ENCODE data around the gene PHAX. TPM values are rescaled to one million over a fixed set of nuclear protein-coding genes. Genes with fewer than 3 reads are reported as not detected.

Gene PHAX
- total and polyA plus RNA-seq, 2 donors from 2014 or later: 23.7 to 33.3 TPM

GRCh38 chr5:126561908-126562307 lies 38.8 kb upstream of the PHAX start:
- H3K9me3 ChIP-seq (ENCODE audit: control insufficient read depth in 2 of 3, insufficient read depth in 1 of 3, low read length in 3 of 3): no peaks in the 10 kb centered on the region
- H3K27me3 ChIP-seq (ENCODE audit: control insufficient read depth, insufficient read depth, low read length): no peaks in the 10 kb centered on the region
- no peak for TF ChIP-seq CTCF (IDR thresholded peaks at IDR 0.05; ENCODE audit: borderline replicate concordance, extremely low read depth, insufficient read depth)
- intact Hi-C loops (cut with DNase I): no loop called here
- FAIRE-seq (no peak), DNase-seq (no peak)
- H3K4me3 ChIP-seq (ENCODE audit: low read length in 3 of 3): no peak overlapping the region
- H3K36me3 ChIP-seq (ENCODE audit: control insufficient read depth in 2 of 3, insufficient read depth in 3 of 3, low read length in 3 of 3): peaks cover 10 to 20% (median 11%) of the 10 kb centered on the region in 3 donors
- no peak overlapping the region for H3K9ac ChIP-seq (ENCODE audit: low read length in 3 of 3)
- H3K4me1 ChIP-seq (ENCODE audit: control insufficient read depth in 2 of 3, insufficient read depth in 2 of 3, low read depth in 1 of 3, low read length in 3 of 3): peaks cover 0 to 2% (median 0%) of the 10 kb centered on the region in 3 donors
- no peak overlapping the region for H3K27ac ChIP-seq (ENCODE audit: low read depth in 2 of 2, low read length in 2 of 2)

GRCh38 chr5:126562823-126563222 lies 37.9 kb upstream of the PHAX start:
- Histone ChIP-seq H3K9me3 (ENCODE audit: control insufficient read depth in 2 of 3, insufficient read depth in 1 of 3, low read length in 3 of 3) (no peaks in the 10 kb centered on the region), H3K27ac (ENCODE audit: low read depth in 2 of 2, low read length in 2 of 2) (no peak overlapping the region), H3K9ac (ENCODE audit: low read length in 3 of 3) (no peak overlapping the region), H3K4me1 (ENCODE audit: control insufficient read depth in 2 of 3, insufficient read depth in 2 of 3, low read depth in 1 of 3, low read length in 3 of 3) (peaks cover 0 to 2% (median 0%) of the 10 kb centered on the region in 3 donors), H3K36me3 (ENCODE audit: control insufficient read depth in 2 of 3, insufficient read depth in 3 of 3, low read length in 3 of 3) (peaks cover 10 to 20% (median 11%) of the 10 kb centered on the region in 3 donors), H3K4me3 (ENCODE audit: low read length in 3 of 3) (no peak overlapping the region), H3K27me3 (ENCODE audit: control insufficient read depth, insufficient read depth, low read length) (no peaks in the 10 kb centered on the region)
- no peak for FAIRE-seq
- no peak for DNase-seq
- TF ChIP-seq CTCF (IDR thresholded peaks at IDR 0.05; ENCODE audit: borderline replicate concordance, extremely low read depth, insufficient read depth): no peak
- intact Hi-C loops (cut with DNase I): no loop called here

- Histone ChIP-seq H3K9me3 (ENCODE audit: control insufficient read depth in 2 of 3, insufficient read depth in 1 of 3, low read length in 3 of 3) (no peaks in the 10 kb centered on the region), H3K27ac (ENCODE audit: low read depth in 2 of 2, low read length in 2 of 2) (no peak overlapping the region), H3K27me3 (ENCODE audit: control insufficient read depth, insufficient read depth, low read length) (no peaks in the 10 kb centered on the region), H3K36me3 (ENCODE audit: control insufficient read depth in 2 of 3, insufficient read depth in 3 of 3, low read length in 3 of 3) (peaks cover 11 to 35% (median 18%) of the 10 kb centered on the region in 3 donors), H3K9ac (ENCODE audit: low read length in 3 of 3) (no peak overlapping the region), H3K4me3 (ENCODE audit: low read length in 3 of 3) (no peak overlapping the region), H3K4me1 (ENCODE audit: control insufficient read depth in 2 of 3, insufficient read depth in 2 of 3, low read depth in 1 of 3, low read length in 3 of 3) (peaks cover 0 to 2% (median 0%) of the 10 kb centered on the region in 3 donors)
- DNase-seq: no peak
- TF ChIP-seq CTCF (IDR thresholded peaks at IDR 0.05; ENCODE audit: borderline replicate concordance, extremely low read depth, insufficient read depth): no peak
- intact Hi-C loops (cut with DNase I): no loop called here
- no peak for FAIRE-seq
Measured at GRCh38 chr5:126568206-126568755, 32.5 kb upstream of the PHAX start.

GRCh38 chr5:126575644-126576043 lies 25.1 kb upstream of the PHAX start:
- intact Hi-C loops (cut with DNase I): no loop called here
- DNase-seq (no peak), FAIRE-seq (no peak)
- Histone ChIP-seq H3K4me1 (ENCODE audit: control insufficient read depth in 2 of 3, insufficient read depth in 2 of 3, low read depth in 1 of 3, low read length in 3 of 3) (no peaks in the 10 kb centered on the region), H3K4me3 (ENCODE audit: low read length in 3 of 3) (no peak overlapping the region), H3K27ac (ENCODE audit: low read depth in 2 of 2, low read length in 2 of 2) (no peak overlapping the region), H3K36me3 (ENCODE audit: control insufficient read depth in 2 of 3, insufficient read depth in 3 of 3, low read length in 3 of 3) (peaks cover 7 to 25% (median 13%) of the 10 kb centered on the region in 3 donors), H3K9ac (ENCODE audit: low read length in 3 of 3) (no peak overlapping the region), H3K27me3 (ENCODE audit: control insufficient read depth, insufficient read depth, low read length) (no peaks in the 10 kb centered on the region), H3K9me3 (ENCODE audit: control insufficient read depth in 2 of 3, insufficient read depth in 1 of 3, low read length in 3 of 3) (no peaks in the 10 kb centered on the region)
- TF ChIP-seq CTCF (IDR thresholded peaks at IDR 0.05; ENCODE audit: borderline replicate concordance, extremely low read depth, insufficient read depth): no peak
